K562 (cell line): ENCODE measurements around the gene LIPJ. TPM values are rescaled to one million over a fixed set of nuclear protein-coding genes. Genes with fewer than 3 reads are reported as not detected.

ENCODE experiments used
- ATAC-seq: fragments of 200-7000 bp; cut with Tn5 transposase; 3 replicates; pipeline ENCODE4 v1.9.1; 2020; ENCODE audit warnings: moderate library complexity
- BruUV-seq: library from RNA; stranded (reverse); fragments of 400-500 nt; replicated peaks from 2 replicates; lab custom pipeline; 2021; lab: Mats Ljungman, UMichigan
- CTCF ChIA-PET: fragments of 300-600 bp; formaldehyde crosslinking; extraction: SDS; loops from one replicate; lab custom pipeline; 2021; ENCODE audit warnings: low intra/inter-chr PET ratio; lab: Yijun Ruan, JAX
- POLR2A ChIA-PET: fragments of 300-600, 350-650 bp; sonication (Branson Sonifier 250); formaldehyde crosslinking; extraction: SDS; loops from one replicate; lab custom pipeline; 2021; ENCODE audit warnings: antibody characterized with exemption, inconsistent platforms; lab: Yijun Ruan, JAX
- DNase-seq, 4 experiments: peaks; one replicate each; pipeline versions ENCODE4 v3.0.0 to v3.0.0-alpha.2; 2011 to 2018; ENCODE audit warnings: low spot score in 3 of 4, mixed read lengths in 3 of 4; ENCODE audit errors: extremely low read depth in 1 of 4
- FAIRE-seq: peaks from 2 replicates; lab custom pipeline; 2011; peaks lifted over from hg19 to GRCh38; lab: Jason Lieb, UNC
- H2AFZ ChIP-seq: 2 replicates; pipeline ENCODE4 v1.6.0; 2011; ENCODE audit warnings: low read depth, low read length, control low read depth, inconsistent platforms
- H3K27ac ChIP-seq: fragments of 200-600 bp; 3 replicates; pipeline ENCODE4 v1.8.0; 2011; ENCODE audit warnings: low read depth, mild to moderate bottlenecking, control low read depth, inconsistent platforms, low read length, moderate library complexity, mixed read lengths; ENCODE audit errors: extremely low read depth
- H3K27me3 ChIP-seq, 2 experiments: fragments of 300-600 bp in 1 of 2; 2 replicates in 1 of 2; 3 replicates in 1 of 2; pipeline versions ENCODE4 v1.6.0 to v1.8.0; 2011; ENCODE audit warnings: inconsistent platforms in 2 of 2, low read length in 2 of 2, mild to moderate bottlenecking in 1 of 2, mixed read lengths in 1 of 2, moderate library complexity in 1 of 2; ENCODE audit not compliant: control insufficient read depth in 2 of 2, insufficient read depth in 2 of 2
- H3K36me3 ChIP-seq: fragments of 300-600 bp; 3 replicates; pipeline ENCODE4 v1.8.0; 2011; ENCODE audit warnings: mild to moderate bottlenecking, low read length, inconsistent platforms; ENCODE audit not compliant: control insufficient read depth, insufficient read depth
- H3K4me1 ChIP-seq, 2 experiments: fragments of 200-600 bp in 1 of 2; replicated peaks in 1 of 2; 2 replicates in 1 of 2; 3 replicates in 1 of 2; pipeline versions ENCODE4 v1.5.1 to v1.8.0; 2011; ENCODE audit warnings: inconsistent platforms in 2 of 2, low read length in 2 of 2, mild to moderate bottlenecking in 1 of 2, mixed read lengths in 1 of 2, moderate library complexity in 1 of 2; ENCODE audit not compliant: control insufficient read depth in 2 of 2, insufficient read depth in 2 of 2
- H3K4me2 ChIP-seq: 2 replicates; pipeline ENCODE4 v1.6.1; 2011; ENCODE audit warnings: low read length, control low read depth, inconsistent platforms, mixed read lengths; ENCODE audit not compliant: insufficient read depth
- H3K4me3 ChIP-seq: fragments of 200-600 bp; sonication (generic), shearing (Covaris generic); 2 replicates; pipeline ENCODE4 v1.5.1; 2016; ENCODE audit warnings: control low read depth, inconsistent platforms
- H3K79me2 ChIP-seq: fragments of 200-600 bp; 3 replicates; pipeline ENCODE4 v1.8.0; 2011; ENCODE audit warnings: low read length, inconsistent platforms; ENCODE audit not compliant: control insufficient read depth, insufficient read depth
- H3K9ac ChIP-seq, 2 experiments: 2 replicates each; pipeline versions ENCODE4 v1.6.0 to v1.6.1; 2011; ENCODE audit warnings: low read depth in 2 of 2, low read length in 2 of 2, control low read depth in 1 of 2, inconsistent platforms in 1 of 2, mild to moderate bottlenecking in 1 of 2, mixed read lengths in 1 of 2; ENCODE audit not compliant: insufficient read depth in 1 of 2
- H3K9me1 ChIP-seq: one replicate; pipeline ENCODE4 v1.6.0; 2011; ENCODE audit warnings: inconsistent platforms, mild to moderate bottlenecking, low read length, moderate library complexity; ENCODE audit not compliant: control insufficient read depth, insufficient read depth
- H3K9me3 ChIP-seq: replicated peaks from 2 replicates; pipeline ENCODE4 v1.5.1; 2011; ENCODE audit warnings: low read depth, low read length, inconsistent platforms; ENCODE audit not compliant: control insufficient read depth, insufficient read depth
- H4K20me1 ChIP-seq: replicated peaks from 2 replicates; pipeline ENCODE4 v1.6.1; 2011; ENCODE audit warnings: low read length, inconsistent platforms, mixed read lengths; ENCODE audit not compliant: control insufficient read depth, insufficient read depth
- HSF4 ChIP-seq: fragments of 250-450 bp; sonication (Bioruptor Pico); IDR thresholded peaks from 2 replicates; pipeline ENCODE4 v2.1.2; 2022; ENCODE audit warnings: mild to moderate bottlenecking, moderate library complexity, borderline replicate concordance
- MCM5 ChIP-seq: fragments of 450-650 bp; IDR thresholded peaks from 2 replicates; pipeline ENCODE4 v1.6.1; 2016; ENCODE audit warnings: low read depth
- POLR2AphosphoS2 ChIP-seq: IDR thresholded peaks from 2 replicates; pipeline ENCODE4 v1.6.1; 2012; ENCODE audit warnings: low read length, improper control_type of control experiment
- RFX5 ChIP-seq: IDR thresholded peaks from 2 replicates; pipeline ENCODE4 v1.6.1; 2011; ENCODE audit warnings: low read depth, mild to moderate bottlenecking, improper control_type of control experiment, low read length
- RHOXF2B ChIP-seq: fragments of 250-450 bp; sonication (Bioruptor Pico); conservative IDR thresholded peaks from 2 replicates; pipeline ENCODE4 v1.5.1; 2021
- ZNF586 ChIP-seq: fragments of 450-650 bp; formaldehyde crosslinking; conservative IDR thresholded peaks from 2 replicates; pipeline ENCODE4 v1.4.0; 2020; ENCODE audit warnings: mild to moderate bottlenecking, moderate library complexity
- ZNF785 ChIP-seq: fragments of 250-450 bp; sonication (Bioruptor Pico); IDR thresholded peaks from 2 replicates; pipeline ENCODE4 v1.4.0; 2020; ENCODE audit warnings: mild to moderate bottlenecking
- WGBS: fragments of 100-300 bp; shearing (Covaris generic); methylation state at CpG from one replicate; pipeline ENCODE4 v1.1.6; 2016; ENCODE audit warnings: low coverage, mixed read lengths; ENCODE audit not compliant: insufficient coverage; ENCODE audit errors: missing lambda C conversion rate; 5-methylcytosine and 5-hydroxymethylcytosine counted together
- in situ Hi-C: fragments of 300-500 bp; cut with MboI; formaldehyde crosslinking; loops from 4 replicates; pipeline ENCODE4 v1.15.0; 2018; ENCODE audit warnings: inconsistent platforms, mixed read lengths
- intact Hi-C: fragments of 100-400 bp; cut with micrococcal nuclease; formaldehyde crosslinking; loops from 2 replicates; pipeline ENCODE4 v1.14.2; 2022
- polyA plus RNA-seq, 8 experiments: library from polyadenylated mRNA; depleted of rRNA in 4 of 8; stranded (reverse) in 5 of 8; unstranded in 3 of 8; fragments of >200 nt; fragmentation: Nextera tagmentation in 2 of 8; fragmentation: Illumina TruSeq in 1 of 8; extraction: Ambion mirVana in 2 of 8; extraction: Trizol in 1 of 8; gene quantifications; 2 replicates each; pipeline versions ENCODE4 v1.2.1 to v1.2.3, GENCODE V29; 2011 to 2014; ENCODE audit warnings: inconsistent platforms in 1 of 8, missing spikeins in 1 of 8
- total RNA-seq, 7 experiments: library from RNA; depleted of rRNA in 6 of 7; stranded (reverse); fragments of >200 nt in 6 of 7; fragmentation: Illumina TruSeq in 2 of 7; extraction: Trizol in 2 of 7; gene quantifications; 2 replicates each; pipeline versions ENCODE4 v1.2.1 to v1.2.3, GENCODE V29; 2011 to 2021; ENCODE audit warnings: low replicate concordance in 1 of 7
- TF ChIP-seq, protein P1 (sequence below): fragments of 250-450 bp; sonication (Bioruptor Pico); IDR thresholded peaks from 2 replicates; pipeline ENCODE4 v1.9.0; 2021; ENCODE audit warnings: mild to moderate bottlenecking, inconsistent platforms
- TF ChIP-seq, protein P2 (sequence below): sonication (generic); formaldehyde crosslinking; IDR thresholded peaks from 2 replicates; pipeline ENCODE4 v1.5.0; 2020; ENCODE audit warnings: missing genetic modification reagents
- TF ChIP-seq, protein P3 (sequence below): fragments of 200-800 bp; sonication (Bioruptor generic); IDR thresholded peaks from 2 replicates; pipeline ENCODE4 v1.6.1; 2017; ENCODE audit warnings: missing genetic modification characterization, missing compliant biosample characterization
- TF ChIP-seq, protein P4 (sequence below): fragments of 450-650 bp; formaldehyde crosslinking; IDR thresholded peaks from 2 replicates; pipeline ENCODE4 v1.4.0; 2020; ENCODE audit warnings: mild to moderate bottlenecking, mixed read lengths
- TF ChIP-seq, protein P5 (sequence below), 3 experiments: IDR thresholded peaks in 2 of 3; conservative IDR thresholded peaks in 1 of 3; 2 replicates each; pipeline ENCODE4 v1.5.1; 2011 to 2012; ENCODE audit warnings: low read length in 3 of 3, mild to moderate bottlenecking in 3 of 3, control low read depth in 2 of 3, improper control_type of control experiment in 1 of 3, inconsistent platforms in 1 of 3, low read depth in 1 of 3, mixed read lengths in 1 of 3, moderate library complexity in 1 of 3; ENCODE audit not compliant: insufficient read depth in 2 of 3

LIPJ gene
- total and polyA plus RNA-seq, 9 of the 15 experiments (the other 6 are each of a cell fraction or from before 2014, with no cell fraction given) = not detected

DNA sequence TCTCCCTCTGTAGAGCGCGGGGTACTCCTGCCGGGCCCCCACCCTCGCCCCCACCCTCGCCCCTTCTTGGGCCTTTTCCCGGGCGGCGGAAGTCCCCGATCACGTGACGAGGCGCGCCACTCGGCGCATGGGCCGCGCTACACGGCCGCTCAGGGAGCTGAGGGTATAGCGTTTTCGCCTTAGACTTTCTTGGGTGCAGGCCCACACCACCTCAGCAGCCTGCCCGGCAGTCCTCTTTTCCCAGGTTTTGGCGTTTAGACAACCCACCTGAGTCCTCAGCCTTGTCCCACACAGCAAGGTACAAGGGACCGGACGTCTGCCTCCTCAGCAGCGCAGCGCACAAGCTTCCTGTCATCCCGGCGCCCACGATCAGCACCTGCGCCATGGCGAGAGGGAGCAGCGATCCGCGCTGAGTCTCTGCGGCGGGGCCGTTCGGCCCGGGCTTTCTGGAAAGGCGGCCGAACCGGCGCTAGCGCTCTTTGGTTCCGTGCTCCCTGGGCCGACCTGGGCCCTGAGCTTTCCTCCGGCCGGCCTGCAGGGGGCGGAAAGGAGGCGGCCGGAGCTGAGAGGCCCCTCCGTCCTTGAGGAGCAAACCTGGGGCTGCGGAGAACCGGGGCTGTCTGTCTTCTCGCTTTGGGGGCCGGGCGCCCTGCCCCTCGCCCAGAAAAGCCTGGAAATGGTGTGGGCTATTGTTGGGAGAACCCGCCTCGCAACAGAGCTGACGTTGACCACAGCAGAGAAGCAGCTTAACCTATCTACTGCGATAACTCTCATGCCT is 3.6 kb upstream of the LIPJ start, which contains the start of gene RNLS:
RNLS (minus strand) TSS at position 513 of the 778 bp plus-strand sequence.
- intact Hi-C loops = no loop called here
- no peak for FAIRE-seq
- Histone ChIP-seq H3K9me1 (no peaks in the 10 kb centered on the region), H3K4me2 (peak within 1 kb of the TSS; percentile 68), H3K27ac (0 out of 3 replicates have a peak within 1 kb of the TSS, but pooled peaks have one; percentile 15), H3K9ac (peak within 1 kb of the TSS in 1 of 2 experiments; percentile 71; a peak in 3 of 4 replicates), H3K36me3 (no peaks in the 10 kb centered on the region), H3K27me3 (no peaks in the 10 kb centered on the region), H3K4me1 (peaks cover 0 to 7% of the 10 kb centered on the region in 2 experiments; a peak in 2 of 5 replicates), H3K9me3 (no peaks in the 10 kb centered on the region), H4K20me1 (no peaks in the 10 kb centered on the region), H3K4me3 (peak within 1 kb of the TSS; percentile 31; the same call in 1 of the 2 replicates), H3K79me2 (no peaks in the 10 kb centered on the region), H2AFZ (peak within 1 kb of the TSS; percentile 83)
- in situ Hi-C loops = no loop called here
- no TSS peak for BruUV-seq
- 8% methylated on average over 30 of the region's 63 CpGs for WGBS
- peak; percentile 13 to 44 (median 16) for DNase-seq
- ChIA-PET POLR2A (no interaction called here), CTCF (interaction anchor here (0.7 kb wide), 1 partner anchor 732 kb away, joined by 3 read pairs; no protein-coding TSS in a partner anchor)
- ATAC-seq = peak; percentile 92
- TF ChIP-seq, protein P1, sequence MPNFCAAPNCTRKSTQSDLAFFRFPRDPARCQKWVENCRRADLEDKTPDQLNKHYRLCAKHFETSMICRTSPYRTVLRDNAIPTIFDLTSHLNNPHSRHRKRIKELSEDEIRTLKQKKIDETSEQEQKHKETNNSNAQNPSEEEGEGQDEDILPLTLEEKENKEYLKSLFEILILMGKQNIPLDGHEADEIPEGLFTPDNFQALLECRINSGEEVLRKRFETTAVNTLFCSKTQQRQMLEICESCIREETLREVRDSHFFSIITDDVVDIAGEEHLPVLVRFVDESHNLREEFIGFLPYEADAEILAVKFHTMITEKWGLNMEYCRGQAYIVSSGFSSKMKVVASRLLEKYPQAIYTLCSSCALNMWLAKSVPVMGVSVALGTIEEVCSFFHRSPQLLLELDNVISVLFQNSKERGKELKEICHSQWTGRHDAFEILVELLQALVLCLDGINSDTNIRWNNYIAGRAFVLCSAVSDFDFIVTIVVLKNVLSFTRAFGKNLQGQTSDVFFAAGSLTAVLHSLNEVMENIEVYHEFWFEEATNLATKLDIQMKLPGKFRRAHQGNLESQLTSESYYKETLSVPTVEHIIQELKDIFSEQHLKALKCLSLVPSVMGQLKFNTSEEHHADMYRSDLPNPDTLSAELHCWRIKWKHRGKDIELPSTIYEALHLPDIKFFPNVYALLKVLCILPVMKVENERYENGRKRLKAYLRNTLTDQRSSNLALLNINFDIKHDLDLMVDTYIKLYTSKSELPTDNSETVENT (CRISPR knock-in tag) = no peak
- TF ChIP-seq, protein P2, sequence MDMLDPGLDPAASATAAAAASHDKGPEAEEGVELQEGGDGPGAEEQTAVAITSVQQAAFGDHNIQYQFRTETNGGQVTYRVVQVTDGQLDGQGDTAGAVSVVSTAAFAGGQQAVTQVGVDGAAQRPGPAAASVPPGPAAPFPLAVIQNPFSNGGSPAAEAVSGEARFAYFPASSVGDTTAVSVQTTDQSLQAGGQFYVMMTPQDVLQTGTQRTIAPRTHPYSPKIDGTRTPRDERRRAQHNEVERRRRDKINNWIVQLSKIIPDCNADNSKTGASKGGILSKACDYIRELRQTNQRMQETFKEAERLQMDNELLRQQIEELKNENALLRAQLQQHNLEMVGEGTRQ = peak; percentile 85
- TF ChIP-seq ZNF785 (CRISPR knock-in tag) = no peak
- no peak for TF ChIP-seq POLR2AphosphoS2
- TF ChIP-seq RFX5 = no peak
- TF ChIP-seq ZNF586 (CRISPR knock-in tag) = no peak
- TF ChIP-seq RHOXF2B = no peak
- TF ChIP-seq, protein P3, sequence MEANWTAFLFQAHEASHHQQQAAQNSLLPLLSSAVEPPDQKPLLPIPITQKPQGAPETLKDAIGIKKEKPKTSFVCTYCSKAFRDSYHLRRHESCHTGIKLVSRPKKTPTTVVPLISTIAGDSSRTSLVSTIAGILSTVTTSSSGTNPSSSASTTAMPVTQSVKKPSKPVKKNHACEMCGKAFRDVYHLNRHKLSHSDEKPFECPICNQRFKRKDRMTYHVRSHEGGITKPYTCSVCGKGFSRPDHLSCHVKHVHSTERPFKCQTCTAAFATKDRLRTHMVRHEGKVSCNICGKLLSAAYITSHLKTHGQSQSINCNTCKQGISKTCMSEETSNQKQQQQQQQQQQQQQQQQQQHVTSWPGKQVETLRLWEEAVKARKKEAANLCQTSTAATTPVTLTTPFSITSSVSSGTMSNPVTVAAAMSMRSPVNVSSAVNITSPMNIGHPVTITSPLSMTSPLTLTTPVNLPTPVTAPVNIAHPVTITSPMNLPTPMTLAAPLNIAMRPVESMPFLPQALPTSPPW (CRISPR knock-in tag) = peak; percentile 78
- TF ChIP-seq HSF4 (CRISPR knock-in tag) = no peak
- TF ChIP-seq, protein P4, sequence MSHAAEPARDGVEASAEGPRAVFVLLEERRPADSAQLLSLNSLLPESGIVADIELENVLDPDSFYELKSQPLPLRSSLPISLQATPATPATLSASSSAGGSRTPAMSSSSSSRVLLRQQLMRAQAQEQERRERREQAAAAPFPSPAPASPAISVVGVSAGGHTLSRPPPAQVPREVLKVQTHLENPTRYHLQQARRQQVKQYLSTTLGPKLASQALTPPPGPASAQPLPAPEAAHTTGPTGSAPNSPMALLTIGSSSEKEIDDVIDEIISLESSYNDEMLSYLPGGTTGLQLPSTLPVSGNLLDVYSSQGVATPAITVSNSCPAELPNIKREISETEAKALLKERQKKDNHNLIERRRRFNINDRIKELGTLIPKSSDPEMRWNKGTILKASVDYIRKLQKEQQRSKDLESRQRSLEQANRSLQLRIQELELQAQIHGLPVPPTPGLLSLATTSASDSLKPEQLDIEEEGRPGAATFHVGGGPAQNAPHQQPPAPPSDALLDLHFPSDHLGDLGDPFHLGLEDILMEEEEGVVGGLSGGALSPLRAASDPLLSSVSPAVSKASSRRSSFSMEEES (CRISPR knock-in tag) = peak; percentile 96
- no peak for TF ChIP-seq MCM5
- TF ChIP-seq, protein P5, sequence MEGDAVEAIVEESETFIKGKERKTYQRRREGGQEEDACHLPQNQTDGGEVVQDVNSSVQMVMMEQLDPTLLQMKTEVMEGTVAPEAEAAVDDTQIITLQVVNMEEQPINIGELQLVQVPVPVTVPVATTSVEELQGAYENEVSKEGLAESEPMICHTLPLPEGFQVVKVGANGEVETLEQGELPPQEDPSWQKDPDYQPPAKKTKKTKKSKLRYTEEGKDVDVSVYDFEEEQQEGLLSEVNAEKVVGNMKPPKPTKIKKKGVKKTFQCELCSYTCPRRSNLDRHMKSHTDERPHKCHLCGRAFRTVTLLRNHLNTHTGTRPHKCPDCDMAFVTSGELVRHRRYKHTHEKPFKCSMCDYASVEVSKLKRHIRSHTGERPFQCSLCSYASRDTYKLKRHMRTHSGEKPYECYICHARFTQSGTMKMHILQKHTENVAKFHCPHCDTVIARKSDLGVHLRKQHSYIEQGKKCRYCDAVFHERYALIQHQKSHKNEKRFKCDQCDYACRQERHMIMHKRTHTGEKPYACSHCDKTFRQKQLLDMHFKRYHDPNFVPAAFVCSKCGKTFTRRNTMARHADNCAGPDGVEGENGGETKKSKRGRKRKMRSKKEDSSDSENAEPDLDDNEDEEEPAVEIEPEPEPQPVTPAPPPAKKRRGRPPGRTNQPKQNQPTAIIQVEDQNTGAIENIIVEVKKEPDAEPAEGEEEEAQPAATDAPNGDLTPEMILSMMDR (IDR thresholded peaks at IDR 0.05 in 2 of 3, conservative IDR thresholded peaks at IDR 0.05 in 1 of 3; ENCODE audit: insufficient read depth in 2 of 3, low read depth in 1 of 3, low read length in 3 of 3) = peak; percentile 10 to 43 (median 29); a peak in 2 of 6 replicates
